IPS-20b (cell line): ENCODE data around the gene WDR20.

Experiments
- H3K27ac ChIP-seq: one replicate; pipeline ENCODE4 v1.5.1; 2013; ENCODE audit warnings: low read length
- H3K27me3 ChIP-seq: 2 replicates; pipeline ENCODE4 v1.6.1; 2013; ENCODE audit warnings: mild to moderate bottlenecking, low read length, inconsistent platforms; ENCODE audit not compliant: insufficient read depth
- H3K36me3 ChIP-seq: 2 replicates; pipeline ENCODE4 v1.6.1; 2013; ENCODE audit warnings: low read depth, mild to moderate bottlenecking, inconsistent platforms, low read length, moderate library complexity; ENCODE audit not compliant: insufficient read depth
- H3K4me1 ChIP-seq: 2 replicates; pipeline ENCODE4 v1.6.1; 2013; ENCODE audit warnings: mild to moderate bottlenecking, control low read depth, inconsistent platforms, low read length, moderate library complexity; ENCODE audit not compliant: insufficient read depth
- H3K4me3 ChIP-seq: 2 replicates; pipeline ENCODE4 v1.5.1; 2013; ENCODE audit warnings: mild to moderate bottlenecking, low read length, inconsistent platforms
- H3K9ac ChIP-seq: 2 replicates; pipeline ENCODE4 v1.6.1; 2013; ENCODE audit warnings: low read depth, mild to moderate bottlenecking, inconsistent platforms, low read length, moderate library complexity
- H3K9me3 ChIP-seq: 2 replicates; pipeline ENCODE4 v1.6.1; 2013; ENCODE audit warnings: mild to moderate bottlenecking, low read depth, low read length, inconsistent platforms; ENCODE audit not compliant: insufficient read depth

The WDR20 gene

DNA sequence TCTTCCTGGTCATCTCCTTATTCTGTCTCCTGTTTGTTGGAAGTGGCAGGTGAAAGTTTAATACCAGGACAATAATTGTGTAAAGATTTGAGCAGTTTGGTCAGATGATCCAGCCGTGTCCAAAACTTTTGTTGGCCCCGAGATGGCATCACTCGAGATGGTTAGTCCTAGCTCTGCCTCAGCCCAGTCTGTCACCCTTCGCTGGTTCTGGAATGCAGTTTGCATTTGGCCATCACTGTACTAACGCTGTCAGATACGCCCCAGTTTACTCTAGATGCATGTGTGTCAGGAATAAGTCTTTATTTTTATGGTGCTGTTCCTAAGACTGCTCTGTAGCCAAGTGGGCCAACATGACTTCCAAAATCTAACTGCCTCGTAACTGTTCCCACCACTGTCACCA lies 85.7 kb downstream of the WDR20 start:
- Histone ChIP-seq H3K9ac (no peak overlapping the region), H3K4me3 (no peak overlapping the region), H3K36me3 (no peaks in the 10 kb centered on the region), H3K27ac (no peak overlapping the region), H3K4me1 (no peaks in the 10 kb centered on the region), H3K9me3 (no peaks in the 10 kb centered on the region), H3K27me3 (no peaks in the 10 kb centered on the region)

GRCh38 chr14:102225936-102226335 lies 86.2 kb downstream of the WDR20 start:
- Histone ChIP-seq H3K4me1 (no peaks in the 10 kb centered on the region), H3K27ac (no peak overlapping the region), H3K36me3 (no peaks in the 10 kb centered on the region), H3K9me3 (no peaks in the 10 kb centered on the region), H3K9ac (no peak overlapping the region), H3K4me3 (no peak overlapping the region), H3K27me3 (no peaks in the 10 kb centered on the region)

DNA sequence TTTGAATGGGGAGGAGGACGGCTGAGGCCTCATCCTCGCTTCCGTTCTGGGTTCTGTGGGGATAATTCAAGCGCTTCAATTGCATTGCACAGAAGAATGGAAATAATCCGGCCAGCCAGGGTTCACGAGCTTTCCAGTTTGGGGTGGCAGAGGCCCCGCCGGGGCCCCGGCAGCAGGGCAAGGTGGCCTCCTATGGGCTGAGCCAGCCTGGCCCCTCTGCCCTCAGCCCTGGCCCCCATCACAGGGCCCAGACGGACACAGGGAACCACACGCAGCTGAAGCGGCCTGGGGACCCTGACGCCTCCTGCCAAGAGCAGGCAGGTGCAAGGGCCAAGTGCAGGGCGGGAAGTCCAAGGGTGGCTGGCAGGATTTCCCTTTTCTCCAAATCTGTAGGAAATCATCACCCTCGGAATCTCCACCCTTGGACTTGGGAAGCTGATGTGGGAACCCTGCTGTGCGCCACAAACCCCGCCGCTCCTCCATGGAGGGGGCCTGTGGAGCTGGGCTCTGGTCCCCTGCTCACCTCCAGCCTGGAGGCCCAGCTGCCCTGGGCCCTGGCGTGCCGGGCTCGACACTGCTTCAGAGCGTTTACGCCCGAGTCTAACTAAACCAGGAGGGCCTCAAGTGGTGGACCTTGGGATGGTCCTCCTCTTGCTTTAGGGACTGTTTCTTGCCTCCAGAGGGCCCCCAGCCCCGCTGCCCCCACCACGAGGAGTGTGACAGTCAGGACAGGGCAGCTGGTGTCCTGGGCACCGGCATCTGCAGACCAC lies 86.8 kb downstream of the WDR20 start:
- H3K4me1 ChIP-seq: no peaks in the 10 kb centered on the region
- H3K9me3 ChIP-seq: no peaks in the 10 kb centered on the region
- no peak overlapping the region for H3K27ac ChIP-seq
- H3K9ac ChIP-seq: no peak overlapping the region
- no peaks in the 10 kb centered on the region for H3K27me3 ChIP-seq
- H3K4me3 ChIP-seq: no peak overlapping the region
- no peaks in the 10 kb centered on the region for H3K36me3 ChIP-seq

DNA sequence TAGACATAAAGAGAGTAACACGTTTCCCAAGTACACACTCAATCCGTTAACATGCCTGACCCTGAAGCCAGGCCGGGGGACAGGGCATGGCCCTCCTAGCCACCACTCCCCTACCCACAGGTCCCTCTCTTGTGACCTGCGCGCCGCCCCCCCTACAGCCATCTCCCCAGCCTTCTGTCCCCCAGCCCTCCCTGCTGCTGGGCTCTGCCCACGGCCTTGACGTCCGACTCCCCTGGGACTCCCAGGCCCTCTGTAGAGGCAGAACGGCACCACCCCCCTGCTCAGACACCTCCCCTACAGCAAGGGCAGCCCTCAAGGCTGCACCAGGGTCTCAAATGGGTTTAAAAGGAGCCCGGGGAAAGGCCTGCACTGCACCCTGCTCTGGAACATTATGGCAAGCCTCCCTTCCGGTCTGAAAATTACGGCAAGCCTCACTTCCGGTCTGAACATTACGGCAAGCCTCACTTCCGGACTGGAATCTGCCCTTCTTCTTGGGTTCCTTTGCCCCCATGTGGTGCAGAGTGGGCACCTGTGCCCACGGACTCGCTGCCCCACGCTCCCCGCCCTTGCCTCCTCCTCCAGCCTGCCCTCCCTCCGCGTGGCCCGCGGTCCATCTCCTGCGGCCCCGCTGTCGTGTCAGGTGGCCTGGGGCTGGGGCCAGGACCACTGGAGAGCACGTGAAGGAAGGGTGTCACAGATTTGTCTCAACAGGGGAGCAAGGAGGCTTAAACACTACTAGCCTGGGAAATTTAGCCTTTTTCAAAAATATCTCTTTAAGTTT lies 87.7 kb downstream of the WDR20 start:
- H3K36me3 ChIP-seq: no peaks in the 10 kb centered on the region
- no peak overlapping the region for H3K4me3 ChIP-seq
- H3K9me3 ChIP-seq: no peaks in the 10 kb centered on the region
- no peaks in the 10 kb centered on the region for H3K27me3 ChIP-seq
- no peak overlapping the region for H3K27ac ChIP-seq
- H3K4me1 ChIP-seq: no peaks in the 10 kb centered on the region
- H3K9ac ChIP-seq: no peak overlapping the region

DNA sequence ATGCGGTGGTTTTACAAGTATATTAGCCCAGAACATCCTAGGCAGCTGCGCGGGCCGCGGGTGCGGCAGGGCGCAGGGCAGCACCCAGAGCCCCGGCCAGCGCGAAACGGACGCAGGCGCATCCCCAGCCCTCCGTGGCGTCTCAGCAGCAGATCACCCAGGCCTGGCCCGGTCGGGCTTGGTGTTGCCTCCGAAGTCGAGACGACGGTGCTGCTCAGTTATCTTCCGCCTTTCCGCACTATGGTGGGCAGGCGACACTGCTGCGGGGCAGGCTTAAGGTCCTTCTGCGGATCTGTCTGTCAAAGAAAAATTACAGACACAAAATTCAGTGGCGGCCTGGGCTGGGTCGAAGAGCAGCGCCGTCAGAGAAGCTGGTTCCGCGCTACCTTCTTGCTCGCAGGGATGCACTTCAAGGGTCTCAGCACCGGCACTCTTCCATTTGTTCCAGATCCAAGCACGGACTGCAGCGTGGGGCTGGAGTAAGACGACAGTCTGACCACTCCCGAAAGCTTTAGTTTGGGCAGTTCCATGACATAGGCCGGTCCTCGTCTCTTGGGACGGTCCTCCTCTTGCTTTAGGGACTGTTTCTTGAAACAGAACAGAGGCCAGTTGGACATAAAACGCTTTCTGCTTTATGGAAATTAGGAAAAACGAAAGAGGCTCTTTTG lies 89.5 kb downstream of the WDR20 start:
- H3K36me3 ChIP-seq: no peaks in the 10 kb centered on the region
- H3K27ac ChIP-seq: no peak overlapping the region
- H3K9ac ChIP-seq: no peak overlapping the region
- no peak overlapping the region for H3K4me3 ChIP-seq
- no peaks in the 10 kb centered on the region for H3K9me3 ChIP-seq
- H3K27me3 ChIP-seq: no peaks in the 10 kb centered on the region
- H3K4me1 ChIP-seq: no peaks in the 10 kb centered on the region

DNA sequence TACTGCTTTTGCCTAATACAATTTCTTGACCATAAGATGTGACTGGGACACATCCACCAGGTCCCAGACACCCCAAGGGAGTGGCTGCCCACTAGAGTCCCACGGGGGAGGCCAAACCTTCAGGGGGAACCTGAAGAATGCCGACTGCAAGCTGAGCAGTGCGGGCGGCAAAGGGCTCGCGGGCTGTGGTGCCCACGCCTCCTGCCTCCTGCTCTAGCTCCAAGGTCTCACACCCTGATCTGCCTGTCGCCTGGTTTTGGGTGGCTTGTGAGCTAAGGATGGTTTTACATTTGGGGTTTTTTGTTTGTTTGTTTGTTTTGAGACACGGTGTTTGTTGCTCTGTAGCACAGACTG lies 90.0 kb downstream of the WDR20 start:
- Histone ChIP-seq H3K4me3 (no peak overlapping the region), H3K27ac (no peak overlapping the region), H3K27me3 (no peaks in the 10 kb centered on the region), H3K9me3 (no peaks in the 10 kb centered on the region), H3K9ac (no peak overlapping the region), H3K36me3 (no peaks in the 10 kb centered on the region), H3K4me1 (no peaks in the 10 kb centered on the region)

GRCh38 chr14:102230481-102231210 lies 90.9 kb downstream of the WDR20 start:
- Histone ChIP-seq H3K9me3 (no peaks in the 10 kb centered on the region), H3K4me1 (no peaks in the 10 kb centered on the region), H3K36me3 (no peaks in the 10 kb centered on the region), H3K27ac (no peak overlapping the region), H3K9ac (no peak overlapping the region), H3K27me3 (no peaks in the 10 kb centered on the region), H3K4me3 (no peak overlapping the region)

DNA sequence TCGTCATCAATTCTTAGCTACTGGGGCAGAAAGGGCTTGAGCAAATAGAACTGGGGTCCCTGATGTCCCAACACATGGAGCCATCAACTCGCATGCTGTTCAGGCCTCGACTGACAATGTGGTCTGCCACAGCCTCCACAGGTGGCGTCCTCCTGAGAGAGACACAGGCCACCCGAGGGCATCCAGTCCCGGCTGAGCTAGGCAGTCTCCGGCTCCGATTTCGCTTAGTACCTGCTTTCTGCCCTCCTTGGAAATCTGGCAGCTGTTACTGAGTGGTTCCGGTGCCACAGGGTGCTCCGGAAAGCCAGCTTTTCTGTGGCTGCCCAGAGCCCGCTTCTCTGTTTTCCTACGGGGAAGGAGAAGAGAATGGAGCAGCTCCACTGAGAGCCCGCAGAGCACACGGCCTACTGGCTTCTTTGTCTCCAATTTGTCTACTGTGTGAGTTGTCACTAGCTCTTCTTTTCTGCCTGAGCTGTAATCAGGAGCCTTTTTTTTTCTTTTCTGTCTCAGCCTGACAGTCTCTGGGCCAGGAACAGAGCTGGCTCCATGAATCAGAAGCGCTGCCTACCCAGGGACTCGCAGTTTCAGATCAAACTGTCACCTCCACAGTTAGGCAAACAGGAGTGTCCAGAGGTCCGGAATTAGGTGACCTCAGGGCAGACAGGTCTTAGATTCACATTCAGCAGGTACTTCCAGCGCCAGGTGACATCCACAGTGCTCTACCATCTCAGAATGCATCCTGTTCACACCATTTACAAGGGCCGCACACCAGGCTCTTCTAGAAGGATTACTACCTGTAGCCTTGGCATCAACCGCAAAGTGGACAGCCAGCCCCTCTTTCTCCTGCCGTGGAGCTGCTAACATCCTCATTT lies 92.0 kb downstream of the WDR20 start:
- no peaks in the 10 kb centered on the region for H3K27me3 ChIP-seq
- H3K4me3 ChIP-seq: no peak overlapping the region
- H3K9me3 ChIP-seq: no peaks in the 10 kb centered on the region
- H3K36me3 ChIP-seq: no peaks in the 10 kb centered on the region
- no peak overlapping the region for H3K27ac ChIP-seq
- no peak overlapping the region for H3K9ac ChIP-seq
- no peaks in the 10 kb centered on the region; the same call in 1 of the 2 replicates for H3K4me1 ChIP-seq

DNA sequence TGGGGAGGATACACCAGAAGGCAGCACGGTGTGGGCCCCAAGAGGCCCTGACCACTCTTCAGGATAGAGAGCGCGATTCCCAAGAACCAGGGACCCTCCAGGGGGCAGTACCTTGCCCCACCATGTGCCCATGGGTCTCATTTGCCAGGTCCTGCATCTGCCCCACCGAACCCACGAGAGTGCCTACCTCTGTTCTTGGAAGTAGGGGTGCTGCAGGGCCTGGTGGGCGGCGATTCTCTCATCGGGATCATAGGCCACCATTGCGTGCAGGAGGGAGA lies 92.6 kb downstream of the WDR20 start:
- no peaks in the 10 kb centered on the region for H3K27me3 ChIP-seq
- H3K27ac ChIP-seq: no peak overlapping the region
- no peak overlapping the region for H3K9ac ChIP-seq
- no peaks in the 10 kb centered on the region; the same call in 1 of the 2 replicates for H3K4me1 ChIP-seq
- H3K9me3 ChIP-seq: no peaks in the 10 kb centered on the region
- no peak overlapping the region for H3K4me3 ChIP-seq
- no peaks in the 10 kb centered on the region for H3K36me3 ChIP-seq

DNA sequence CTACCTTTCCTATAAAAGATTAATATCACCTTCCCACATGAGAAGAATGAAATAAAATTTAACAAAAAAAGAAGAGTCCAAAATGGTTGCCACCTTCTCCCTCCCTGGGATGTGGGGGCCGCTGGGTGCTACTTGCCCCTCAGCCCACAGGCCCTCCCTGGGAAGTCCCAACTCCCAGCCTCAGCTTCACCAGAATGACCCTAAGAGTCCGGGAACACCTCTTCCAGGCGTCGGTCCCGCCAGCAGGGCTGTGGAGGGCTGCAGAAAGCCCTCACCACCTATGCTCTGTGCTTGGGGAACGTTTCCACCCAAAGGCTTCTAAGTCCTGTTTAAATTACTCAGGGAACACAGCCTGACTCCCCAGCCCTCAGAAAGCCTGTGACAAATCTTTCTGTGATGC lies 93.4 kb downstream of the WDR20 start:
- Histone ChIP-seq H3K9me3 (no peaks in the 10 kb centered on the region), H3K36me3 (no peaks in the 10 kb centered on the region), H3K4me3 (no peak overlapping the region), H3K27me3 (no peaks in the 10 kb centered on the region), H3K9ac (no peak overlapping the region), H3K27ac (no peak overlapping the region), H3K4me1 (no peaks in the 10 kb centered on the region; the same call in 1 of the 2 replicates)
